NT2/D1 (cell line): ENCODE data around the gene TSKS.

ENCODE experiments used
- SUZ12 ChIP-seq: IDR thresholded peaks from 2 replicates; pipeline ENCODE4 v1.6.1; 2011; ENCODE audit not compliant: insufficient read length, insufficient read depth; ENCODE audit errors: extremely low read depth
- YY1 ChIP-seq: IDR thresholded peaks from 2 replicates; pipeline ENCODE4 v1.6.1; 2011; ENCODE audit not compliant: insufficient read length, insufficient read depth

GRCh38 chr19:49781394-49781793, 18.3 kb upstream of the TSKS start:
- no peak for TF ChIP-seq YY1
- no peak for TF ChIP-seq SUZ12
